DND-41 (cell line): ENCODE results near the gene AIM2.

Source experiments
- ATAC-seq: fragments of 200-7000 bp; cut with Tn5 transposase; 3 replicates; pipeline ENCODE4 v1.9.1; 2021; ENCODE audit warnings: low read depth; ENCODE audit not compliant: insufficient read depth
- DNase-seq: peaks from one replicate; pipeline ENCODE4 v3.0.0-alpha.2; 2020
- H2AFZ ChIP-seq: 2 replicates; pipeline ENCODE4 v1.6.0; 2012; ENCODE audit warnings: low read depth, low read length
- H3K27ac ChIP-seq: 2 replicates; pipeline ENCODE4 v1.5.1; 2012; ENCODE audit warnings: low read length, inconsistent platforms
- H3K27me3 ChIP-seq: fragments of 200-600 bp; sonication (generic); 2 replicates; pipeline ENCODE4 v1.6.0; 2012; ENCODE audit warnings: low read length, mild to moderate bottlenecking, inconsistent platforms; ENCODE audit not compliant: insufficient read depth, poor library complexity
- H3K36me3 ChIP-seq: 2 replicates; pipeline ENCODE4 v1.5.1; 2012; ENCODE audit warnings: low read length, inconsistent platforms; ENCODE audit not compliant: insufficient read depth
- H3K4me1 ChIP-seq: 2 replicates; pipeline ENCODE4 v1.5.1; 2012; ENCODE audit warnings: mild to moderate bottlenecking, low read length; ENCODE audit not compliant: insufficient read depth
- H3K4me2 ChIP-seq: 2 replicates; pipeline ENCODE4 v1.6.0; 2012; ENCODE audit warnings: mild to moderate bottlenecking, moderate library complexity, low read length, inconsistent platforms; ENCODE audit not compliant: insufficient read depth
- H3K4me3 ChIP-seq, 2 experiments: fragments of 200-600 bp in 1 of 2; shearing (Covaris generic) in 1 of 2; 2 replicates each; pipeline ENCODE4 v1.5.1; 2012 to 2016; ENCODE audit warnings: inconsistent platforms in 2 of 2, low read length in 2 of 2, mild to moderate bottlenecking in 2 of 2, low read depth in 1 of 2, moderate library complexity in 1 of 2
- H3K79me2 ChIP-seq: 2 replicates; pipeline ENCODE4 v1.6.0; 2012; ENCODE audit warnings: low read length, inconsistent platforms; ENCODE audit not compliant: insufficient read depth
- H3K9ac ChIP-seq: 2 replicates; pipeline ENCODE4 v1.6.0; 2012; ENCODE audit warnings: low read depth, mild to moderate bottlenecking, inconsistent platforms, low read length, moderate library complexity
- H3K9me3 ChIP-seq: 2 replicates; pipeline ENCODE4 v1.5.1; 2012; ENCODE audit warnings: low read length, moderate library complexity, mild to moderate bottlenecking, inconsistent platforms; ENCODE audit not compliant: insufficient read depth, severe bottlenecking
- H4K20me1 ChIP-seq: 2 replicates; pipeline ENCODE4 v1.6.0; 2012; ENCODE audit warnings: low read length; ENCODE audit not compliant: insufficient read depth
- EZH2 ChIP-seq: IDR thresholded peaks from 3 replicates; pipeline ENCODE4 v1.6.1; 2012; ENCODE audit warnings: borderline replicate concordance, low read depth, mild to moderate bottlenecking, moderate library complexity, low read length, inconsistent platforms; ENCODE audit not compliant: severe bottlenecking
- TF ChIP-seq, protein P1 (sequence below): IDR thresholded peaks from 2 replicates; pipeline ENCODE4 v1.5.1; 2012; ENCODE audit warnings: borderline replicate concordance, low read length, moderate library complexity, mild to moderate bottlenecking; ENCODE audit not compliant: poor library complexity, severe bottlenecking; ENCODE audit errors: extremely low read depth

The AIM2 gene

DNA sequence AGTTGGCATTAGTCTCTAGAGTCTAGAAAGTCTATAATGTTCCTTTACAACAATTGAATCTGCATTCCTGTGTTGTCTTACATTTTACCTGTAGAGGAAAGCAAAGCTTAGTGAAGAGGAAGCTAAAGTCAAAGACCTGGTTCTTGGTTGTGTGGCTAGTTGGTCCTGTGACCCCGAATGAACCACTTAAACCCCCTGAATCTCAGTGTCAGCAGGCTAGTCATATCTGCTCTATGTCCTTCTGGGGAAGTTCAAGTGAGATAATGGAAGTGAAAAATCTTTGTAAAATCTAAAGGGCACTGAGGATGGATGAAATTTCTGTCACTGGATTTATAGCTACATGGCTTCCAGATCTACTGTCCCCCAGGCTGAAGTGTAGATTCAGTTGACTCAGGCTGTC is 24.0 kb upstream of the AIM2 start:
- no peaks in the 10 kb centered on the region for H3K9me3 ChIP-seq
- H3K4me2 ChIP-seq: no peak overlapping the region
- no peak overlapping the region for H2AFZ ChIP-seq
- H3K79me2 ChIP-seq: no peaks in the 10 kb centered on the region
- no peak for DNase-seq
- H3K4me3 ChIP-seq: no peak overlapping the region
- H3K27ac ChIP-seq: no peak overlapping the region
- TF ChIP-seq EZH2: no peak
- TF ChIP-seq, protein P1, sequence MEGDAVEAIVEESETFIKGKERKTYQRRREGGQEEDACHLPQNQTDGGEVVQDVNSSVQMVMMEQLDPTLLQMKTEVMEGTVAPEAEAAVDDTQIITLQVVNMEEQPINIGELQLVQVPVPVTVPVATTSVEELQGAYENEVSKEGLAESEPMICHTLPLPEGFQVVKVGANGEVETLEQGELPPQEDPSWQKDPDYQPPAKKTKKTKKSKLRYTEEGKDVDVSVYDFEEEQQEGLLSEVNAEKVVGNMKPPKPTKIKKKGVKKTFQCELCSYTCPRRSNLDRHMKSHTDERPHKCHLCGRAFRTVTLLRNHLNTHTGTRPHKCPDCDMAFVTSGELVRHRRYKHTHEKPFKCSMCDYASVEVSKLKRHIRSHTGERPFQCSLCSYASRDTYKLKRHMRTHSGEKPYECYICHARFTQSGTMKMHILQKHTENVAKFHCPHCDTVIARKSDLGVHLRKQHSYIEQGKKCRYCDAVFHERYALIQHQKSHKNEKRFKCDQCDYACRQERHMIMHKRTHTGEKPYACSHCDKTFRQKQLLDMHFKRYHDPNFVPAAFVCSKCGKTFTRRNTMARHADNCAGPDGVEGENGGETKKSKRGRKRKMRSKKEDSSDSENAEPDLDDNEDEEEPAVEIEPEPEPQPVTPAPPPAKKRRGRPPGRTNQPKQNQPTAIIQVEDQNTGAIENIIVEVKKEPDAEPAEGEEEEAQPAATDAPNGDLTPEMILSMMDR: no peak
- H4K20me1 ChIP-seq: no peaks in the 10 kb centered on the region
- H3K4me1 ChIP-seq: no peaks in the 10 kb centered on the region
- peaks cover 20% of the 10 kb centered on the region for H3K27me3 ChIP-seq
- H3K36me3 ChIP-seq: no peaks in the 10 kb centered on the region
- ATAC-seq: no peak
- H3K9ac ChIP-seq: no peak overlapping the region

- DNase-seq (no peak), ATAC-seq (no peak)
- no peak overlapping the region for H2AFZ ChIP-seq
- H3K79me2 ChIP-seq: no peaks in the 10 kb centered on the region
- H3K27ac ChIP-seq: no peak overlapping the region
- no peak for TF ChIP-seq EZH2
- TF ChIP-seq, protein P1: no peak
- no peak overlapping the region for H3K9ac ChIP-seq
- no peaks in the 10 kb centered on the region for H3K9me3 ChIP-seq
- H3K4me1 ChIP-seq: no peaks in the 10 kb centered on the region
- no peaks in the 10 kb centered on the region for H3K36me3 ChIP-seq
- no peaks in the 10 kb centered on the region for H4K20me1 ChIP-seq
- H3K27me3 ChIP-seq: peaks cover 21% of the 10 kb centered on the region
- no peak overlapping the region for H3K4me2 ChIP-seq
- no peak overlapping the region for H3K4me3 ChIP-seq
Measured at GRCh38 chr1:159098596-159098995, 22.0 kb upstream of the AIM2 start.

DNA sequence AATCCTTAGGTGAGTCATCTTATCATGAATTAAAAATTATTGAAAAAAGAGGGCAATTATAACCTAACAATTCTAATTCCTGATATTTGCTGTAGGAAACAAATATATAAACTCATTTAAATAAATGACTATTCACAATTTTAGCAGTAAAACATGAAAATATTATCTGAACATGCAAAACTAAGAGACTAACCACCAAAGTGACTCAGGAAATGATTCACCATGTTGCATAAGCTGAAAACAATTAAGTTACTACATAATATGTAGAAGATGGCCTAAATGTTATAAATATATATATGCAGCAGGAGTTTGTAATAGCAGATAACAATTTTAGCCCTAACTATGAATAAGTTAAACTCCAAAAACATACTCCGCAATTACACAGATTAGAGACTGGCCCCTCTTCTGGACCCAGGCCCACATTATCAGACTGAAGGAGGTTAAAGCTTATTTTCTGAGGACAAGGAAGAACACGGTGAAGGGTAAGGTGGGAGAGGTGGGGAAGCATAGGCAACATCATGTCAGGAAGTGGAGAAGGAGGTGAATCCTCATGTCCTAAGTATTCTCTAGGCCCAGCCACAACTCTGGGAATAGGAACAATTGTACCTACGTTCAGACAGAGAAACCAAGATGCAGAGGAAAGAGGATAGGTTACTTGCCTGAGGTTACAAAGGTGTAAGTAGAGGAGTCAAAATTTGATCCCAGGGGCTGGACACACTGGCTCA is 15.6 kb upstream of the AIM2 start:
- H3K9me3 ChIP-seq: no peaks in the 10 kb centered on the region
- DNase-seq (no peak), ATAC-seq (no peak)
- H4K20me1 ChIP-seq: no peaks in the 10 kb centered on the region
- no peak overlapping the region for H3K9ac ChIP-seq
- no peaks in the 10 kb centered on the region for H3K79me2 ChIP-seq
- no peak for TF ChIP-seq EZH2
- TF ChIP-seq, protein P1: no peak
- no peak overlapping the region for H3K4me2 ChIP-seq
- H3K27me3 ChIP-seq: peaks cover 11% of the 10 kb centered on the region
- no peaks in the 10 kb centered on the region for H3K36me3 ChIP-seq
- H3K27ac ChIP-seq: no peak overlapping the region
- no peak overlapping the region for H3K4me3 ChIP-seq
- H2AFZ ChIP-seq: no peak overlapping the region
- H3K4me1 ChIP-seq: no peaks in the 10 kb centered on the region

- TF ChIP-seq EZH2: no peak
- TF ChIP-seq, protein P1: no peak
- H3K36me3 ChIP-seq: no peaks in the 10 kb centered on the region
- no peaks in the 10 kb centered on the region for H3K79me2 ChIP-seq
- H3K9ac ChIP-seq: no peak overlapping the region
- H3K27ac ChIP-seq: no peak overlapping the region
- no peaks in the 10 kb centered on the region for H3K9me3 ChIP-seq
- no peak overlapping the region for H3K4me2 ChIP-seq
- H4K20me1 ChIP-seq: no peaks in the 10 kb centered on the region
- H3K4me1 ChIP-seq: no peaks in the 10 kb centered on the region
- H3K27me3 ChIP-seq: peaks cover 6% of the 10 kb centered on the region
- no peak overlapping the region for H3K4me3 ChIP-seq
- DNase-seq (no peak), ATAC-seq (no peak)
- no peak overlapping the region for H2AFZ ChIP-seq
Measured at GRCh38 chr1:159091607-159092031, 15.1 kb upstream of the AIM2 start.
